ENCODE results near the gene SANBR.

SANBR gene

GRCh38 chr2:61045999-61046398 is 19.7 kb upstream of the SANBR start:
- no peak overlapping the region for H3K4me3 Mint-ChIP-seq
- ATAC-seq (no peak), DNase-seq (no peak)
- no peak overlapping the region for H3K27ac Mint-ChIP-seq
- H3K4me1 Mint-ChIP-seq: peaks cover 7% of the 10 kb centered on the region
- no peaks in the 10 kb centered on the region for H3K9me3 Mint-ChIP-seq
- H3K27me3 Mint-ChIP-seq: no peaks in the 10 kb centered on the region

- DNase-seq (no peak), ATAC-seq (no peak)
- Mint-ChIP-seq H3K4me3 (no peak overlapping the region), H3K4me1 (no peaks in the 10 kb centered on the region), H3K27me3 (no peaks in the 10 kb centered on the region), H3K9me3 (no peaks in the 10 kb centered on the region), H3K27ac (no peak overlapping the region)
Observed at GRCh38 chr2:61055557-61055956, 10.1 kb upstream of the SANBR start.

GRCh38 chr2:61057562-61057961 is 8.1 kb upstream of the SANBR start:
- ATAC-seq: no peak
- H3K27ac Mint-ChIP-seq: no peak overlapping the region
- no peaks in the 10 kb centered on the region for H3K9me3 Mint-ChIP-seq

GRCh38 chr2:61059382-61059781 is 6.3 kb upstream of the SANBR start:
- no peaks in the 10 kb centered on the region for H3K27me3 Mint-ChIP-seq
- H3K27ac Mint-ChIP-seq: no peak overlapping the region
- ATAC-seq (no peak), DNase-seq (no peak)
- no peak overlapping the region for H3K4me3 Mint-ChIP-seq
- no peaks in the 10 kb centered on the region for H3K4me1 Mint-ChIP-seq
- no peaks in the 10 kb centered on the region for H3K9me3 Mint-ChIP-seq

More at GRCh38 chr2:61057562-61057961, 8.1 kb upstream of the SANBR start:
- H3K4me3 Mint-ChIP-seq: no peak overlapping the region
- H3K4me1 Mint-ChIP-seq: no peaks in the 10 kb centered on the region
- DNase-seq: no peak
- no peaks in the 10 kb centered on the region for H3K27me3 Mint-ChIP-seq

GRCh38 chr2:61074100-61074499 is 8.4 kb downstream of the SANBR start:
- H3K27ac Mint-ChIP-seq: no peak overlapping the region

GRCh38 chr2:61085883-61086282 is 20.2 kb downstream of the SANBR start:
- Mint-ChIP-seq H3K27me3 (no peaks in the 10 kb centered on the region), H3K4me3 (no peak overlapping the region), H3K4me1 (no peaks in the 10 kb centered on the region), H3K27ac (no peak overlapping the region), H3K9me3 (no peaks in the 10 kb centered on the region)
- ATAC-seq (no peak), DNase-seq (no peak)

More at GRCh38 chr2:61074100-61074499, 8.4 kb downstream of the SANBR start:
- Mint-ChIP-seq H3K4me1 (no peaks in the 10 kb centered on the region), H3K27me3 (no peaks in the 10 kb centered on the region), H3K4me3 (no peak overlapping the region), H3K9me3 (no peaks in the 10 kb centered on the region)
- ATAC-seq: no peak
- no peak for DNase-seq

GRCh38 chr2:61089797-61090196 is 24.1 kb downstream of the SANBR start:
- Mint-ChIP-seq H3K9me3 (no peaks in the 10 kb centered on the region), H3K27me3 (no peaks in the 10 kb centered on the region), H3K27ac (no peak overlapping the region), H3K4me3 (no peak overlapping the region), H3K4me1 (no peaks in the 10 kb centered on the region)
- no peak for DNase-seq
- ATAC-seq: no peak

- H3K27me3 Mint-ChIP-seq: no peaks in the 10 kb centered on the region
- ATAC-seq (no peak), DNase-seq (no peak)
- H3K9me3 Mint-ChIP-seq: no peaks in the 10 kb centered on the region
- no peak overlapping the region for H3K27ac Mint-ChIP-seq
- no peaks in the 10 kb centered on the region for H3K4me1 Mint-ChIP-seq
- H3K4me3 Mint-ChIP-seq: no peak overlapping the region
Observed at GRCh38 chr2:61090386-61090921, 24.8 kb downstream of the SANBR start.

- DNase-seq: no peak
- Mint-ChIP-seq H3K4me3 (no peak overlapping the region), H3K9me3 (no peaks in the 10 kb centered on the region), H3K27me3 (no peaks in the 10 kb centered on the region), H3K27ac (no peak overlapping the region), H3K4me1 (peaks cover 6% of the 10 kb centered on the region)
- ATAC-seq: no peak
Observed at GRCh38 chr2:61091485-61091884, 25.8 kb downstream of the SANBR start.

GRCh38 chr2:61096438-61096837 is 30.8 kb downstream of the SANBR start:
- H3K27ac Mint-ChIP-seq: no peak overlapping the region

GRCh38 chr2:61100801-61101200 is 35.1 kb downstream of the SANBR start:
- Mint-ChIP-seq H3K27ac (no peak overlapping the region), H3K4me1 (peaks cover 5% of the 10 kb centered on the region), H3K4me3 (no peak overlapping the region), H3K9me3 (no peaks in the 10 kb centered on the region), H3K27me3 (no peaks in the 10 kb centered on the region)
- ATAC-seq: no peak
- no peak for DNase-seq

More at GRCh38 chr2:61096438-61096837, 30.8 kb downstream of the SANBR start:
- Mint-ChIP-seq H3K9me3 (no peaks in the 10 kb centered on the region), H3K4me1 (peaks cover 6% of the 10 kb centered on the region), H3K4me3 (no peak overlapping the region), H3K27me3 (no peaks in the 10 kb centered on the region)
- no peak for ATAC-seq
- no peak for DNase-seq

GRCh38 chr2:61109291-61109690 is 43.6 kb downstream of the SANBR start:
- Mint-ChIP-seq H3K4me1 (no peaks in the 10 kb centered on the region), H3K9me3 (peaks cover 0 to 8% of the 10 kb centered on the region in 2 donors), H3K27me3 (no peaks in the 10 kb centered on the region), H3K27ac (no peak overlapping the region), H3K4me3 (no peak overlapping the region)
- DNase-seq (no peak), ATAC-seq (no peak)

GRCh38 chr2:61111708-61112107 is 46.0 kb downstream of the SANBR start:
- Mint-ChIP-seq H3K4me1 (no peaks in the 10 kb centered on the region), H3K9me3 (peaks cover 0 to 8% of the 10 kb centered on the region in 2 donors), H3K27ac (no peak overlapping the region), H3K4me3 (no peak overlapping the region), H3K27me3 (no peaks in the 10 kb centered on the region)
- DNase-seq (no peak), ATAC-seq (no peak)

- Mint-ChIP-seq H3K9me3 (peaks cover 0 to 8% of the 10 kb centered on the region in 2 donors), H3K27ac (no peak overlapping the region), H3K4me1 (peaks cover 11% of the 10 kb centered on the region), H3K27me3 (no peaks in the 10 kb centered on the region), H3K4me3 (no peak overlapping the region)
- ATAC-seq (no peak), DNase-seq (no peak)
Observed at GRCh38 chr2:61114147-61114546, 48.5 kb downstream of the SANBR start.
